Small intestine (tissue), 7 donors: ENCODE results near the gene MIPOL1. TPM values are rescaled to one million over a fixed set of nuclear protein-coding genes. Genes with fewer than 3 reads are reported as not detected.

ENCODE experiments used
- DNase-seq, 2 donors: peaks; one replicate each; pipeline versions ENCODE4 v3.0.0 to v3.0.0-alpha.2; 2013
- FAIRE-seq: peaks from 2 replicates; lab custom pipeline; 2012; peaks lifted over from hg19 to GRCh38; lab: Jason Lieb, UNC
- H3K27ac ChIP-seq, 3 donors: one replicate each; pipeline ENCODE4 v1.5.1; 2013; ENCODE audit warnings: low read length in 2 of 3, mild to moderate bottlenecking in 2 of 3, control low read depth in 1 of 3, inconsistent platforms in 1 of 3, low read depth in 1 of 3, moderate library complexity in 1 of 3
- H3K27me3 ChIP-seq, 3 donors: one replicate each; pipeline ENCODE4 v1.6.1; 2013; ENCODE audit warnings: low read length in 3 of 3, inconsistent platforms in 1 of 3; ENCODE audit not compliant: control insufficient read depth in 3 of 3, insufficient read depth in 3 of 3
- H3K36me3 ChIP-seq, 3 donors: one replicate each; pipeline ENCODE4 v1.6.1; 2013; ENCODE audit warnings: low read length in 3 of 3, inconsistent platforms in 1 of 3, low read depth in 1 of 3, mild to moderate bottlenecking in 1 of 3, moderate library complexity in 1 of 3; ENCODE audit not compliant: control insufficient read depth in 3 of 3, insufficient read depth in 2 of 3
- H3K4me1 ChIP-seq, 3 donors: one replicate each; pipeline ENCODE4 v1.6.1; 2013; ENCODE audit warnings: low read length in 2 of 3, inconsistent platforms in 1 of 3, low read depth in 1 of 3, mild to moderate bottlenecking in 1 of 3, moderate library complexity in 1 of 3; ENCODE audit not compliant: control insufficient read depth in 3 of 3, insufficient read depth in 2 of 3
- H3K4me3 ChIP-seq, 3 donors: one replicate each; pipeline ENCODE4 v1.5.1; 2013; ENCODE audit warnings: low read length in 3 of 3, control low read depth in 1 of 3, inconsistent platforms in 1 of 3, low read depth in 1 of 3, mild to moderate bottlenecking in 1 of 3, moderate library complexity in 1 of 3
- H3K9me3 ChIP-seq, 2 donors: one replicate each; pipeline ENCODE4 v1.6.1; 2013; ENCODE audit warnings: low read depth in 1 of 2, low read length in 1 of 2; ENCODE audit not compliant: control insufficient read depth in 2 of 2, insufficient read depth in 1 of 2
- WGBS, 3 donors: extraction: QIAGEN DNeasy Blood & Tissue Kit; methylation state at CpG; one replicate each; pipeline ENCODE4 v1.1.7; 2013; 5-methylcytosine and 5-hydroxymethylcytosine counted together
- polyA plus RNA-seq, 4 donors: library from polyadenylated mRNA; stranded (reverse) in 3 of 4; unstranded in 1 of 4; fragments of 200-250 nt in 3 of 4; fragments of 120-200 nt in 1 of 4; gene quantifications; one replicate each; pipeline versions ENCODE4 v1.2.1 to v1.2.3, GENCODE V29; 2013
- donor health status: healthy with polysubstance abuse.
- donor health status: control.
- donor health status: control.
- donor health status: Bipolar disorder and iron deficiency.
- donor health status: healthy.

The MIPOL1 gene
- polyA plus RNA-seq, 4 donors, result 0.45 to 9.2 (median 2.3) TPM

- no peaks in the 10 kb centered on the region for H3K9me3 ChIP-seq
- no peaks in the 10 kb centered on the region for H3K27me3 ChIP-seq
- no peak for DNase-seq
- H3K27ac ChIP-seq, result no peak overlapping the region
- H3K4me3 ChIP-seq, result no peak overlapping the region
- no peak for FAIRE-seq
- WGBS, 3 donors, result 27 to 62% (median 46%) methylated on average over 2 of the region's 2 CpGs
- peaks cover 0 to 7% (median 0%) of the 10 kb centered on the region in 3 donors for H3K4me1 ChIP-seq
- H3K36me3 ChIP-seq, result no peaks in the 10 kb centered on the region
Observed at GRCh38 chr14:37563189-37563588, 365.5 kb downstream of the MIPOL1 start.

- H3K27ac ChIP-seq, result no peak overlapping the region
Observed at GRCh38 chr14:37565550-37565949, 367.8 kb downstream of the MIPOL1 start.

GRCh38 chr14:37566811-37567371 lies 369.2 kb downstream of the MIPOL1 start:
- FAIRE-seq (no peak), DNase-seq (peak; percentile 46 to 54)
- WGBS, 3 donors, result 14 to 41% (median 29%) methylated on average over 3 of the region's 3 CpGs
- Histone ChIP-seq H3K4me3 (no peak overlapping the region), H3K27ac (peak overlapping the region in 1 of 3 donors; percentile 30), H3K9me3 (no peaks in the 10 kb centered on the region), H3K36me3 (no peaks in the 10 kb centered on the region), H3K4me1 (peaks cover 0 to 7% (median 0%) of the 10 kb centered on the region in 3 donors), H3K27me3 (no peaks in the 10 kb centered on the region)

More at GRCh38 chr14:37565550-37565949, 367.8 kb downstream of the MIPOL1 start:
- peaks cover 0 to 7% (median 0%) of the 10 kb centered on the region in 3 donors for H3K4me1 ChIP-seq
- H3K36me3 ChIP-seq, result no peaks in the 10 kb centered on the region
- no peak for DNase-seq
- WGBS, 3 donors, result 86 to 93% (median 92%) methylated on average over 1 of the region's 1 CpG
- no peaks in the 10 kb centered on the region for H3K9me3 ChIP-seq
- no peaks in the 10 kb centered on the region for H3K27me3 ChIP-seq
- no peak for FAIRE-seq
- H3K4me3 ChIP-seq, result no peak overlapping the region

- WGBS, 3 donors, result 75 to 91% (median 83%) methylated on average over 7 of the region's 7 CpGs
- H3K27ac ChIP-seq, result no peak overlapping the region
- FAIRE-seq, result no peak
Observed at GRCh38 chr14:37569729-37570128, 372.0 kb downstream of the MIPOL1 start.

GRCh38 chr14:37571391-37571790 lies 373.7 kb downstream of the MIPOL1 start:
- no peaks in the 10 kb centered on the region for H3K9me3 ChIP-seq
- WGBS, 3 donors, result 83 to 90% (median 89%) methylated on average over 4 of the region's 4 CpGs
- no peaks in the 10 kb centered on the region for H3K27me3 ChIP-seq
- no peak for DNase-seq
- no peak for FAIRE-seq
- H3K36me3 ChIP-seq, result no peaks in the 10 kb centered on the region
- H3K4me3 ChIP-seq, result no peak overlapping the region
- H3K27ac ChIP-seq, result no peak overlapping the region
- peaks cover 0 to 7% (median 0%) of the 10 kb centered on the region in 3 donors for H3K4me1 ChIP-seq

More at GRCh38 chr14:37569729-37570128, 372.0 kb downstream of the MIPOL1 start:
- peak in 1 of 2 donors; percentile 8 for DNase-seq
- Histone ChIP-seq H3K36me3 (no peaks in the 10 kb centered on the region), H3K27me3 (no peaks in the 10 kb centered on the region), H3K4me3 (no peak overlapping the region), H3K4me1 (peaks cover 0 to 7% (median 0%) of the 10 kb centered on the region in 3 donors), H3K9me3 (no peaks in the 10 kb centered on the region)

GRCh38 chr14:37573356-37573755 lies 375.6 kb downstream of the MIPOL1 start:
- H3K4me3 ChIP-seq, result no peak overlapping the region
- 80 to 97% (median 82%) methylated on average over 2 of the region's 2 CpGs for WGBS, 3 donors
- H3K9me3 ChIP-seq, result no peaks in the 10 kb centered on the region
- H3K36me3 ChIP-seq, result no peaks in the 10 kb centered on the region
- H3K27ac ChIP-seq, result no peak overlapping the region
- H3K27me3 ChIP-seq, result no peaks in the 10 kb centered on the region
- DNase-seq (no peak), FAIRE-seq (no peak)
- H3K4me1 ChIP-seq, result no peaks in the 10 kb centered on the region

- no peak for DNase-seq
- 52 to 69% (median 66%) methylated on average over 9 of the region's 9 CpGs for WGBS, 3 donors
Observed at GRCh38 chr14:37579274-37579673, 381.5 kb downstream of the MIPOL1 start.

GRCh38 chr14:37580146-37580545 lies 382.4 kb downstream of the MIPOL1 start:
- 79 to 89% (median 83%) methylated on average over 2 of the region's 2 CpGs for WGBS, 3 donors
- H3K27me3 ChIP-seq, result peaks cover 0 to 11% (median 9%) of the 10 kb centered on the region in 3 donors
- H3K27ac ChIP-seq, result no peak overlapping the region
- no peaks in the 10 kb centered on the region for H3K9me3 ChIP-seq
- H3K4me3 ChIP-seq, result no peak overlapping the region
- no peak for DNase-seq
- H3K4me1 ChIP-seq, result peaks cover 0 to 5% (median 0%) of the 10 kb centered on the region in 3 donors
- H3K36me3 ChIP-seq, result no peaks in the 10 kb centered on the region
- FAIRE-seq, result no peak

More at GRCh38 chr14:37579274-37579673, 381.5 kb downstream of the MIPOL1 start:
- Histone ChIP-seq H3K27me3 (peaks cover 0 to 7% (median 3%) of the 10 kb centered on the region in 3 donors), H3K27ac (no peak overlapping the region), H3K9me3 (no peaks in the 10 kb centered on the region), H3K36me3 (no peaks in the 10 kb centered on the region), H3K4me1 (peaks cover 0 to 4% (median 0%) of the 10 kb centered on the region in 3 donors), H3K4me3 (no peak overlapping the region)
- no peak for FAIRE-seq
